GM23338 (cell line): ENCODE data around the gene CLK3. TPM values are rescaled to one million over a fixed set of nuclear protein-coding genes. Genes with fewer than 3 reads are reported as not detected.

Experiments
- ATAC-seq: fragments of 200-7000 bp; cut with Tn5 transposase; 3 replicates; pipeline ENCODE4 v1.9.1; 2020
- DNase-seq: peaks from one replicate; pipeline ENCODE4 v3.0.0-alpha.2; 2015; ENCODE audit warnings: low spot score
- H2AFZ ChIP-seq: fragments of 200-600 bp; sonication (generic); 2 replicates; pipeline ENCODE4 v1.8.0; 2016; ENCODE audit warnings: antibody characterized with exemption, mild to moderate bottlenecking, moderate library complexity
- H3F3A ChIP-seq: fragments of 200-600 bp; sonication (generic); replicated peaks from 2 replicates; pipeline ENCODE4 v1.8.0; 2017; ENCODE audit warnings: antibody characterized with exemption, mixed run types, low read depth
- H3K27ac ChIP-seq: fragments of 200-600 bp; sonication (generic); 2 replicates; pipeline ENCODE4 v1.6.1; 2016; ENCODE audit warnings: low read depth
- H3K27me3 ChIP-seq: fragments of 200-600 bp; sonication (generic); 2 replicates; pipeline ENCODE4 v1.8.0; 2016; ENCODE audit warnings: mild to moderate bottlenecking, mixed run types, moderate library complexity; ENCODE audit not compliant: insufficient read depth
- H3K36me3 ChIP-seq: fragments of 200-600 bp; sonication (generic); 2 replicates; pipeline ENCODE4 v1.8.0; 2016; ENCODE audit warnings: mild to moderate bottlenecking; ENCODE audit not compliant: insufficient read depth
- H3K4me1 ChIP-seq: fragments of 200-600 bp; sonication (generic); 2 replicates; pipeline ENCODE4 v1.8.0; 2016; ENCODE audit warnings: mild to moderate bottlenecking, moderate library complexity; ENCODE audit not compliant: insufficient read depth
- H3K4me2 ChIP-seq: fragments of 200-600 bp; sonication (generic); 2 replicates; pipeline ENCODE4 v1.7.1; 2017; ENCODE audit warnings: mixed run types
- H3K4me3 ChIP-seq: fragments of 200-600 bp; sonication (generic); 2 replicates; pipeline ENCODE4 v1.6.1; 2016; ENCODE audit warnings: mixed run types
- H3K79me2 ChIP-seq: fragments of 200-600 bp; sonication (generic); replicated peaks from 2 replicates; pipeline ENCODE4 v1.8.0; 2017; ENCODE audit warnings: mild to moderate bottlenecking; ENCODE audit not compliant: insufficient read depth
- H3K9me2 ChIP-seq: fragments of 200-600 bp; sonication (generic); 2 replicates; pipeline ENCODE4 v1.8.0; 2017; ENCODE audit not compliant: insufficient read depth
- H4K20me1 ChIP-seq: fragments of 200-600 bp; sonication (generic); replicated peaks from 2 replicates; pipeline ENCODE4 v1.8.0; 2017; ENCODE audit warnings: mild to moderate bottlenecking; ENCODE audit not compliant: insufficient read depth
- H3K27ac Mint-ChIP-seq: 2 replicates; pipeline ENCODE4 v1.8.0; 2020; ENCODE audit warnings: inconsistent platforms, mild to moderate bottlenecking, moderate library complexity, mixed read lengths
- H3K27me3 Mint-ChIP-seq: 3 replicates; pipeline ENCODE4 v1.8.0; 2022; ENCODE audit warnings: low read depth, mild to moderate bottlenecking, moderate library complexity, mixed read lengths, inconsistent platforms; ENCODE audit not compliant: insufficient read depth, poor library complexity
- H3K36me3 Mint-ChIP-seq: 3 replicates; pipeline ENCODE4 v1.8.0; 2021; ENCODE audit warnings: low read depth, mild to moderate bottlenecking, inconsistent platforms, moderate library complexity, mixed read lengths
- H3K4me1 Mint-ChIP-seq: 3 replicates; pipeline ENCODE4 v1.8.0; 2020; ENCODE audit warnings: mild to moderate bottlenecking, inconsistent platforms, mixed read lengths
- H3K4me3 Mint-ChIP-seq: 3 replicates; pipeline ENCODE4 v1.8.0; 2021; ENCODE audit warnings: moderate library complexity, mild to moderate bottlenecking, inconsistent platforms, mixed read lengths
- H3K9me3 Mint-ChIP-seq: 3 replicates; pipeline ENCODE4 v1.8.0; 2020; ENCODE audit warnings: moderate library complexity, mild to moderate bottlenecking, inconsistent platforms, mixed read lengths
- CREB1 ChIP-seq: fragments of 250-450 bp; sonication (Bioruptor Pico); IDR thresholded peaks from 2 replicates; pipeline ENCODE4 v1.5.0; 2020; ENCODE audit warnings: low read depth, mild to moderate bottlenecking, moderate library complexity
- CTCF ChIP-seq, 2 experiments: fragments of 200-600 bp in 1 of 2; sonication (generic) in 1 of 2; conservative IDR thresholded peaks; 2 replicates each; pipeline versions ENCODE4 v1.5.1 to v1.6.1; 2016 to 2017; ENCODE audit warnings: antibody characterized with exemption in 2 of 2, low read depth in 2 of 2, mild to moderate bottlenecking in 2 of 2, moderate library complexity in 1 of 2
- EZH2 ChIP-seq: fragments of 200-600 bp; sonication (generic); IDR thresholded peaks from one replicate; pipeline ENCODE4 v1.8.0; 2017; ENCODE audit warnings: antibody characterized with exemption, mild to moderate bottlenecking, low read depth; ENCODE audit not compliant: unreplicated experiment
- EZH2phosphoT487 ChIP-seq: fragments of 200-600 bp; sonication (generic); IDR thresholded peaks from one replicate; pipeline ENCODE4 v1.8.1; 2018; ENCODE audit warnings: antibody characterized with exemption; ENCODE audit not compliant: unreplicated experiment
- POLR2AphosphoS5 ChIP-seq: IDR thresholded peaks from 2 replicates; pipeline ENCODE4 v1.6.1; 2016; ENCODE audit warnings: antibody characterized with exemption, low read depth
- REST ChIP-seq: IDR thresholded peaks from one replicate; pipeline ENCODE4 v1.6.1; 2018; ENCODE audit warnings: antibody characterized with exemption; ENCODE audit not compliant: unreplicated experiment
- STAT1 ChIP-seq: IDR thresholded peaks from one replicate; pipeline ENCODE4 v1.6.1; 2016; ENCODE audit warnings: antibody characterized with exemption; ENCODE audit not compliant: unreplicated experiment
- ZNF331 ChIP-seq: fragments of 250-450 bp; sonication (Bioruptor Pico); IDR thresholded peaks from 2 replicates; pipeline ENCODE4 v1.5.0; 2020; ENCODE audit warnings: low read depth, mild to moderate bottlenecking, moderate library complexity
- polyA plus RNA-seq: library from polyadenylated mRNA; unstranded; fragments of >200 nt; fragmentation: Nextera tagmentation; extraction: Ambion mirVana; gene quantifications from 2 replicates; pipeline ENCODE4 v1.2.1, GENCODE V29; 2016
- total RNA-seq: library from RNA; depleted of rRNA; stranded (reverse); fragments of >200 nt; shearing (Covaris generic); gene quantifications from 2 replicates; pipeline ENCODE4 v1.2.3, GENCODE V29; 2014
- TF ChIP-seq, protein P1 (sequence below): IDR thresholded peaks from 2 replicates; pipeline ENCODE4 v1.6.1; 2016; ENCODE audit warnings: antibody characterized with exemption

Gene CLK3
- total and polyA plus RNA-seq, 2 experiments from 2014 or later = 40.7 to 67.7 TPM

DNA sequence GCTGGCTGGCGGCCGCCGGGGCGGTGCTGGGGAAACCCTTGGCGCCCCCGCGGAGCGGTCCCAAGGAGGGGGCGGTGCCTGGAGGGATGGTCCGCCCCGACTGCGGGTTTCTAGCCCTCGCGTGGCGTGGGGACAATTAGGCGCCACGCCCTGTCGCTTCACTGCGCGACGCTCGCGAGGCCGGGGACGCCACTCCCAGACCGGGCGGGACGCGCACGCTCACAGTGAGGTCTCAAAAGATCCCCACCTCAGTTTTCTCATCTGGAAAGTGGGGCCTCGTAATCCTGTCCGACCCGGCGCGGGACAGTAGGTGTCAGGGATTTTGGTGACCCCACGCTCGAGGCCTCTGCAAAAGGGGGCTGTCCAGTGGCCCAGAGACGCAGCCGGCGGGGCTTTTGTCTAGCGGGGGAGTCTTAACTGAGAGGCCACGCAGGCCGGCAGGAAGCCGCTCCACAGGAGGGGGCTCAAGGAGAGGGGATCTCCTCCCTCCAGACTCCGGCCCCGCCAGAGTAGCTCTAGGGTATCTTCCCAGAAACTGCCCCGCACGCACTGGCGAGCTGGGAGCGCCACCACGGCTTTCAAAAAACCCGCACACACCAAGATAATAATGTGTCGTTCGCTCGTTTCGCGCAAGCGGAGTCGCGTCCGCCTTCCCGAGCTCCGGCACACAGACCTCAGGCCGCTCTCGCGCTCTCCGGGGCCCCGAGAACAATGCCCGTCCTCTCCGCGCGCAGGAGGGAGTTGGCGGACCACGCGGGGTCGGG lies 710 bp upstream of the CLK3 start:
- H3K4me1 Mint-ChIP-seq = peaks cover 14% of the 10 kb centered on the region
- Histone ChIP-seq H3K4me3 (peak overlapping the region; percentile 96), H3K27ac (peak overlapping the region; percentile 85; the same call in 1 of the 2 replicates), H3K27me3 (peaks cover 9% of the 10 kb centered on the region; the same call in 1 of the 2 replicates), H3K4me1 (peaks cover 11% of the 10 kb centered on the region), H3K79me2 (peaks cover 29% of the 10 kb centered on the region), H2AFZ (peak overlapping the region; percentile 98), H3K4me2 (peak overlapping the region; percentile 84), H3K36me3 (0 out of 2 replicates have a peak, but pooled peaks cover 2% of the 10 kb centered on the region), H3F3A (peaks cover 9% of the 10 kb centered on the region; the same call in 1 of the 2 replicates), H4K20me1 (peaks cover 22% of the 10 kb centered on the region), H3K9me2 (no peaks in the 10 kb centered on the region)
- DNase-seq (peak; percentile 66), ATAC-seq (peak; percentile 63)
- H3K36me3 Mint-ChIP-seq = peaks cover 8% of the 10 kb centered on the region
- H3K4me3 Mint-ChIP-seq = peak overlapping the region; percentile 90
- peaks cover 20% of the 10 kb centered on the region for H3K27me3 Mint-ChIP-seq
- TF ChIP-seq EZH2phosphoT487 = no peak
- TF ChIP-seq ZNF331 = no peak
- TF ChIP-seq, protein P1, sequence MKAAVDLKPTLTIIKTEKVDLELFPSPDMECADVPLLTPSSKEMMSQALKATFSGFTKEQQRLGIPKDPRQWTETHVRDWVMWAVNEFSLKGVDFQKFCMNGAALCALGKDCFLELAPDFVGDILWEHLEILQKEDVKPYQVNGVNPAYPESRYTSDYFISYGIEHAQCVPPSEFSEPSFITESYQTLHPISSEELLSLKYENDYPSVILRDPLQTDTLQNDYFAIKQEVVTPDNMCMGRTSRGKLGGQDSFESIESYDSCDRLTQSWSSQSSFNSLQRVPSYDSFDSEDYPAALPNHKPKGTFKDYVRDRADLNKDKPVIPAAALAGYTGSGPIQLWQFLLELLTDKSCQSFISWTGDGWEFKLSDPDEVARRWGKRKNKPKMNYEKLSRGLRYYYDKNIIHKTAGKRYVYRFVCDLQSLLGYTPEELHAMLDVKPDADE = no peak
- H3K9me3 Mint-ChIP-seq = no peaks in the 10 kb centered on the region
- peak overlapping the region; percentile 96 for H3K27ac Mint-ChIP-seq

DNA sequence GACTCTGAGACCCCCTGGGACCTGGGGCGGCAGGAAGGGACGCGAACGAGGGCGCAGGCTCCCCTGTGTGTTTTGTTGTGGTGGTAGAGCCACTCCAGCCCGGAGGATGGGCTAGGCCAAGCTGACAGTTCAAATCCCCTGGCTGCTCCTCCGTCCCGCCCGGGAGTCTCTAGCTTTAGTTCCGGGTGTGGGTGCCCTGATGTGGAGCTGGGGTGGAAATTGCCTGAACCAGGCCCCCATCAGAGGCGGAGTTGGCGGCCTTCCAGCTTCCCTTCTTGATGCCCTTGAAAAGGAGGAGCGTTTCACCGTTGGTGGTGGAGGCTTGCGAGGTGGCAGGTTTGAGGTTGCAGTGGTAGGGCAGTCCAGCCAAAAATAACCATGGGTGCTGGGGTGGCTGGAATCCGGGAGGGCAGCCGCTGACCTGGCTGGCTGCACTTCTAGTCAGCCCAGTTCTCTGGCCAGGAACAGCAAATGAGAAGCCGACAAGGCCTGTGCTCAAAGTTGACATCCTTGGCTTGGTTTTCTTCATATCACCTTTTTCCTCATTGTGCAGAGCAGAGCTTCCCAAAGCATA lies 817 bp downstream of the CLK3 start:
- H3K27ac ChIP-seq = peak overlapping the region; percentile 78
- Mint-ChIP-seq H3K27me3 (peaks cover 28% of the 10 kb centered on the region), H3K4me1 (peaks cover 20% of the 10 kb centered on the region), H3K4me3 (peak overlapping the region; percentile 90), H3K27ac (peak overlapping the region; percentile 88; the same call in 1 of the 2 replicates), H3K36me3 (peaks cover 23% of the 10 kb centered on the region), H3K9me3 (no peaks in the 10 kb centered on the region; the same call in 2 of the 3 replicates)
- peaks cover 9% of the 10 kb centered on the region; the same call in 1 of the 2 replicates for H3K27me3 ChIP-seq
- DNase-seq = no peak
- ATAC-seq = no peak
- peak overlapping the region; percentile 96 for H3K4me3 ChIP-seq
- 0 out of 2 replicates have a peak, but pooled peaks cover 9% of the 10 kb centered on the region for H3K36me3 ChIP-seq
- peaks cover 29% of the 10 kb centered on the region for H3K79me2 ChIP-seq
- H4K20me1 ChIP-seq = peaks cover 22% of the 10 kb centered on the region
- peaks cover 21% of the 10 kb centered on the region for H3F3A ChIP-seq
- peaks cover 11% of the 10 kb centered on the region for H3K4me1 ChIP-seq
- H3K4me2 ChIP-seq = peak overlapping the region; percentile 84
- H2AFZ ChIP-seq = no peak overlapping the region
- no peaks in the 10 kb centered on the region for H3K9me2 ChIP-seq
- TF ChIP-seq EZH2phosphoT487 (no peak), REST (no peak), CREB1 (CRISPR knock-in tag) (no peak), STAT1 (no peak), POLR2AphosphoS5 (no peak), CTCF (conservative IDR thresholded peaks at IDR 0.05; ENCODE audit: low read depth in 2 of 2) (no peak), ZNF331 (no peak), EZH2 (no peak)
- TF ChIP-seq, protein P1 = no peak
